Transverse colon (tissue), 4 donors: ENCODE measurements around the gene DUS3L.

Source experiments
- CTCF ChIP-seq, 5 experiments: fragments of 200-600 bp in 3 of 5; fragments of 450-650 bp in 2 of 5; sonication (generic) in 3 of 5; IDR thresholded peaks; 1 replicate in 2 of 5; 2 replicates in 3 of 5; pipeline ENCODE4 v1.5.1; 2016 to 2017; ENCODE audit warnings: antibody characterized with exemption in 5 of 5, inconsistent platforms in 3 of 5, mild to moderate bottlenecking in 2 of 5, moderate library complexity in 1 of 5
- EP300 ChIP-seq: sonication (generic); formaldehyde crosslinking; IDR thresholded peaks from one replicate; pipeline ENCODE4 v1.6.1; 2017; ENCODE audit warnings: antibody characterized with exemption, low read depth
- POLR2A ChIP-seq: fragments of 450-650 bp; IDR thresholded peaks from one replicate; pipeline ENCODE4 v1.6.1; 2016; ENCODE audit warnings: antibody characterized with exemption, mild to moderate bottlenecking, moderate library complexity
- POLR2AphosphoS5 ChIP-seq, 3 donors: sonication (generic); formaldehyde crosslinking; IDR thresholded peaks; one replicate each; pipeline ENCODE4 v1.6.1; 2016; ENCODE audit warnings: antibody characterized with exemption in 3 of 3

GRCh38 chr19:5782322-5782721 is 8.6 kb downstream of the DUS3L start:
- TF ChIP-seq CTCF (IDR thresholded peaks at IDR 0.05), result no peak
- TF ChIP-seq POLR2AphosphoS5 (IDR thresholded peaks at IDR 0.05), result no peak
- TF ChIP-seq POLR2A, result no peak
- no peak for TF ChIP-seq EP300
